Measurements from ENCODE around the gene TADA3. TPM values are rescaled to one million over a fixed set of nuclear protein-coding genes. Genes with fewer than 3 reads are reported as not detected.

Gene TADA3
- total and polyA plus RNA-seq, 9 of the 15 experiments (the other 6 are each of a cell fraction or from before 2014, with no cell fraction given): 4.1 to 110 (median 74.8) TPM

DNA sequence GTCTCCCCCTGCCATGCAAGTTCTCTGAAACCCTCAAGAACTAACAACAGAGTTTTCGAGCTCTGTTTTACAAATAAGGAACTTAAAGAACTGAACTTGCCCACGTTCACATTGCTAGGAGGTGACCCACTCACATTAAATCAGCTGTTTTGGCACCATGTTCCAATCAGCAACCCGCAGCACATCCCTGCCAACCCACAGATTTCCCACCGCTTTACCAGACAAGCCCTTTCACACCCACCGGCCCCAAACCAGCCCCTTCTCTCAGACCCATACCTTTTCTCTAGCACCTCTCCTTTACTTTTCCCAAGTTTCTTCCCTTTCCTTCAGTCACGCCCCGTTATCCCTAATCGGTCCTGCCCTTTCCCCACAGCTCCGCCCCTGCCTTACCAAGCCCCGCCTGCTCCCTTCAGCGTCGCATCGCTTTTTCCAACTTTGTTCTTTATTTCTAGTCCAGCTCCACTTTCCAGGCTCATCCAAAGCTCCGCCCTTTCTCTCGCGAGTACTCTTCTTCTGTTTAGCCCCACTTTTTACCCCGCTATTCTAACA, 61.5 kb downstream of the TADA3 start (continued):
- TF ChIP-seq HDAC3 (IDR thresholded peaks at IDR 0.05; ENCODE audit: borderline replicate concordance, partially characterized antibody) (no peak), MTA2 (IDR thresholded peaks at IDR 0.05; ENCODE audit: low read depth) (no peak), NFE2L1 (tag; IDR thresholded peaks at IDR 0.05; ENCODE audit: borderline replicate concordance, low read depth) (no peak), SAP30 (IDR thresholded peaks at IDR 0.05; ENCODE audit: borderline replicate concordance, insufficient read depth, low read depth, low read length, poor library complexity, severe bottlenecking) (no peak), KAT2B (IDR thresholded peaks at IDR 0.05; ENCODE audit: low read depth, low read length) (no peak), HDAC2 (IDR thresholded peaks at IDR 0.05) (0 out of 2 replicates have a peak, but pooled peaks have one; percentile 14), SIRT6 (IDR thresholded peaks at IDR 0.05; ENCODE audit: low read depth, low read length) (no peak), FUS (optimal IDR thresholded peaks at IDR 0.05; ENCODE audit: low read depth, low read length) (no peak), ZNF24 (IDR thresholded peaks at IDR 0.05) (no peak), HLTF (IDR thresholded peaks at IDR 0.05) (peak; percentile 74; the same call in 1 of the 2 replicates), FOXK1 (CRISPR knock-in tag; IDR thresholded peaks at IDR 0.05; ENCODE audit: borderline replicate concordance) (0 out of 2 replicates have a peak, but pooled peaks have one; percentile 57), CHD4 (IDR thresholded peaks at IDR 0.05; ENCODE audit: insufficient read depth, insufficient replicate concordance, low read depth, low read length, poor library complexity, severe bottlenecking) (no peak), ZNF316 (IDR thresholded peaks at IDR 0.05) (0 out of 2 replicates have a peak, but pooled peaks have one; percentile 8), KLF10 (CRISPR knock-in tag; IDR thresholded peaks at IDR 0.05) (no peak), TARDBP (IDR thresholded peaks at IDR 0.05) (0 out of 2 replicates have a peak, but pooled peaks have one; percentile 41), NCOA1 (IDR thresholded peaks at IDR 0.05; ENCODE audit: low read depth) (peak; percentile 51; the same call in 1 of the 2 replicates)
- TF ChIP-seq, protein P1, sequence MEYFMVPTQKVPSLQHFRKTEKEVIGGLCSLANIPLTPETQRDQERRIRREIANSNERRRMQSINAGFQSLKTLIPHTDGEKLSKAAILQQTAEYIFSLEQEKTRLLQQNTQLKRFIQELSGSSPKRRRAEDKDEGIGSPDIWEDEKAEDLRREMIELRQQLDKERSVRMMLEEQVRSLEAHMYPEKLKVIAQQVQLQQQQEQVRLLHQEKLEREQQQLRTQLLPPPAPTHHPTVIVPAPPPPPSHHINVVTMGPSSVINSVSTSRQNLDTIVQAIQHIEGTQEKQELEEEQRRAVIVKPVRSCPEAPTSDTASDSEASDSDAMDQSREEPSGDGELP (CRISPR knock-in tag; IDR thresholded peaks at IDR 0.05; ENCODE audit: borderline replicate concordance): peak; percentile 66
- TF ChIP-seq, protein P2, sequence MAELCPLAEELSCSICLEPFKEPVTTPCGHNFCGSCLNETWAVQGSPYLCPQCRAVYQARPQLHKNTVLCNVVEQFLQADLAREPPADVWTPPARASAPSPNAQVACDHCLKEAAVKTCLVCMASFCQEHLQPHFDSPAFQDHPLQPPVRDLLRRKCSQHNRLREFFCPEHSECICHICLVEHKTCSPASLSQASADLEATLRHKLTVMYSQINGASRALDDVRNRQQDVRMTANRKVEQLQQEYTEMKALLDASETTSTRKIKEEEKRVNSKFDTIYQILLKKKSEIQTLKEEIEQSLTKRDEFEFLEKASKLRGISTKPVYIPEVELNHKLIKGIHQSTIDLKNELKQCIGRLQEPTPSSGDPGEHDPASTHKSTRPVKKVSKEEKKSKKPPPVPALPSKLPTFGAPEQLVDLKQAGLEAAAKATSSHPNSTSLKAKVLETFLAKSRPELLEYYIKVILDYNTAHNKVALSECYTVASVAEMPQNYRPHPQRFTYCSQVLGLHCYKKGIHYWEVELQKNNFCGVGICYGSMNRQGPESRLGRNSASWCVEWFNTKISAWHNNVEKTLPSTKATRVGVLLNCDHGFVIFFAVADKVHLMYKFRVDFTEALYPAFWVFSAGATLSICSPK (IDR thresholded peaks at IDR 0.05; ENCODE audit: borderline replicate concordance): 0 out of 2 replicates have a peak, but pooled peaks have one; percentile 29
- TF ChIP-seq, protein P3, sequence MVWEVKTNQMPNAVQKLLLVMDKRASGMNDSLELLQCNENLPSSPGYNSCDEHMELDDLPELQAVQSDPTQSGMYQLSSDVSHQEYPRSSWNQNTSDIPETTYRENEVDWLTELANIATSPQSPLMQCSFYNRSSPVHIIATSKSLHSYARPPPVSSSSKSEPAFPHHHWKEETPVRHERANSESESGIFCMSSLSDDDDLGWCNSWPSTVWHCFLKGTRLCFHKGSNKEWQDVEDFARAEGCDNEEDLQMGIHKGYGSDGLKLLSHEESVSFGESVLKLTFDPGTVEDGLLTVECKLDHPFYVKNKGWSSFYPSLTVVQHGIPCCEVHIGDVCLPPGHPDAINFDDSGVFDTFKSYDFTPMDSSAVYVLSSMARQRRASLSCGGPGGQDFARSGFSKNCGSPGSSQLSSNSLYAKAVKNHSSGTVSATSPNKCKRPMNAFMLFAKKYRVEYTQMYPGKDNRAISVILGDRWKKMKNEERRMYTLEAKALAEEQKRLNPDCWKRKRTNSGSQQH (CRISPR knock-in tag; IDR thresholded peaks at IDR 0.05): 0 out of 2 replicates have a peak, but pooled peaks have one; percentile 77
- TF ChIP-seq, protein P4, sequence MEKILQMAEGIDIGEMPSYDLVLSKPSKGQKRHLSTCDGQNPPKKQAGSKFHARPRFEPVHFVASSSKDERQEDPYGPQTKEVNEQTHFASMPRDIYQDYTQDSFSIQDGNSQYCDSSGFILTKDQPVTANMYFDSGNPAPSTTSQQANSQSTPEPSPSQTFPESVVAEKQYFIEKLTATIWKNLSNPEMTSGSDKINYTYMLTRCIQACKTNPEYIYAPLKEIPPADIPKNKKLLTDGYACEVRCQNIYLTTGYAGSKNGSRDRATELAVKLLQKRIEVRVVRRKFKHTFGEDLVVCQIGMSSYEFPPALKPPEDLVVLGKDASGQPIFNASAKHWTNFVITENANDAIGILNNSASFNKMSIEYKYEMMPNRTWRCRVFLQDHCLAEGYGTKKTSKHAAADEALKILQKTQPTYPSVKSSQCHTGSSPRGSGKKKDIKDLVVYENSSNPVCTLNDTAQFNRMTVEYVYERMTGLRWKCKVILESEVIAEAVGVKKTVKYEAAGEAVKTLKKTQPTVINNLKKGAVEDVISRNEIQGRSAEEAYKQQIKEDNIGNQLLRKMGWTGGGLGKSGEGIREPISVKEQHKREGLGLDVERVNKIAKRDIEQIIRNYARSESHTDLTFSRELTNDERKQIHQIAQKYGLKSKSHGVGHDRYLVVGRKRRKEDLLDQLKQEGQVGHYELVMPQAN (IDR thresholded peaks at IDR 0.05; ENCODE audit: borderline replicate concordance): 0 out of 2 replicates have a peak, but pooled peaks have one; percentile 42
- TF ChIP-seq, protein P5, sequence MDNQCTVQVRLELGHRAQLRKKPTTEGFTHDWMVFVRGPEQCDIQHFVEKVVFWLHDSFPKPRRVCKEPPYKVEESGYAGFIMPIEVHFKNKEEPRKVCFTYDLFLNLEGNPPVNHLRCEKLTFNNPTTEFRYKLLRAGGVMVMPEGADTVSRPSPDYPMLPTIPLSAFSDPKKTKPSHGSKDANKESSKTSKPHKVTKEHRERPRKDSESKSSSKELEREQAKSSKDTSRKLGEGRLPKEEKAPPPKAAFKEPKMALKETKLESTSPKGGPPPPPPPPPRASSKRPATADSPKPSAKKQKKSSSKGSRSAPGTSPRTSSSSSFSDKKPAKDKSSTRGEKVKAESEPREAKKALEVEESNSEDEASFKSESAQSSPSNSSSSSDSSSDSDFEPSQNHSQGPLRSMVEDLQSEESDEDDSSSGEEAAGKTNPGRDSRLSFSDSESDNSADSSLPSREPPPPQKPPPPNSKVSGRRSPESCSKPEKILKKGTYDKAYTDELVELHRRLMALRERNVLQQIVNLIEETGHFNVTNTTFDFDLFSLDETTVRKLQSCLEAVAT (IDR thresholded peaks at IDR 0.05): 0 out of 4 replicates have a peak, but pooled peaks have one; percentile 25 to 62

Measured in K562 (cell line).